GM19025 (cell line): ENCODE results near the gene EGFL7.
"Not testable (repeated sequence)": the region's sequence is repeated elsewhere in the genome, so short reads cannot be mapped to it uniquely, and the experiment has no call there.

Experiments
- ATAC-seq: cut with Tn5 transposase; IDR thresholded peaks from one replicate; pipeline ENCODE4 v1.9.1; 2021; ENCODE audit warnings: mild to moderate bottlenecking, low read depth, moderate library complexity; ENCODE audit not compliant: unreplicated experiment

Gene EGFL7

GRCh38 chr9:136624184-136624951 is 38.3 kb upstream of the EGFL7 start:
- no peak for ATAC-seq

DNA sequence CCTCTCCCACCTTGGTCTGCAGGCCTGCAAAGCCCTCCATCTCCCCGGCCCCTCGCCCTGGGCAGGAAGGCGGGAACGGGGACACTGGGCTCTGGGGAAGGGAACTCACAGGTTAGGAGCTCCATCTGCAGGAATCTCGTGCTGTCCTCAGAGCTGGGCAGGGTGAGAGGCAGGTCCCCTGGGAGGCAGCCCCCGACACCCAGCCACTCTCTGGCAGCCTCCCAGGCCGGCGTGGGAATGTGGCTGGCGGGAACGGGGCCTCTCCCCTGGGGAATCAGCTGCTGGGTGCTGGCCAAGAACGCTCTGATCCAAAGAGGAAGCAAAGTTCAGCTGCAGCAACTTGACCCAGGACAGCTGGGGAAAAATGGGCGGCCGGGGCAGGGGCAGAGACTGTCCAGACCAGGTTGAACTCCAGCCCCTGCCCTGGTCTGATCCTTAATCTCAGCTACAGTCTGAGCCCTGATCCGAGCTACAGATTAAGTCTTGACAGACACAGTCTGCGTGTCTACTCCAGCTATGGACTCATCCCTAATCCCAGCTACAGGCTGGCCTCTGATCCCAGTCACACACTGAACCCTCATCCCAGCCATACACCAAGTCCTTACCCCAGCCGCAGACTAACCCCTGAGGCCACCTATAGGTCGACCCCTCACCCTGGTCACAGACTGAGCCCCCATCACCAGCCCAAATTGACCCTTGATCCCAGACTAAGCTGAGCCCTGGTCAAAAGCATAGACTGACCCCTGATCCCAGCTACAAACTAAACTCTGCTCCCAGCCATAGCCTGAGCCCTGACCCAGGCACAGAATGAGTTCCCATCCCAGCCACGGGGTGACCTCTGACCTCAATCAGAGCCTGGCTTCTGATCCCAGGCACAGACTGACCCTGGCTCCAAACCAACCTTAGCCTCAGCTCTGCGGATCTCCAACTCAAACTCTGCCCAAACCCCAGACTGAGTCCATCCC is 37.3 kb upstream of the EGFL7 start:
- ATAC-seq: no peak

GRCh38 chr9:136626066-136626725 is 36.5 kb upstream of the EGFL7 start:
- ATAC-seq: no peak

- no peak for ATAC-seq
Observed at GRCh38 chr9:136626740-136627642, 35.7 kb upstream of the EGFL7 start.

GRCh38 chr9:136627703-136628102 is 35.0 kb upstream of the EGFL7 start:
- no peak for ATAC-seq

DNA sequence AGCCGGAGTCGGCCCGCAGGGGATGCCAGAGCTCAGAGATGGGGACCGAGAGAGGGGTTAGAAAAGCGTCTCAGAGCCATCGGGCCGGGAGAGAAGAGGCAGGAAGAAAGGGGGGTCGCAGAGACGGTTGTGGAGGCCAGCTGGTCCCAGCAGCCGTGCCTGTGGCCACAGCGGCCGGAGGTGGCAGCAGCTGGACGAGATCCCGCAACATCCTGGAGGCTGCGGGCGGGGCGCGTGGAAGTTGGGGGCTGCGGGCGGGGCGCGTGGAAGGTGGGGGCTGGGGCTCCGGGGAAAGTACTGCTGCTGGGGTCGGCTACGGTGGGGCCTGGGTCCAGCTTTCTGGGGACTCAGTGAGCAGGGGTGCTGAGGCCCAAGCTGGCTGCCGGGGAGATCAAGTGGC is 34.4 kb upstream of the EGFL7 start:
- ATAC-seq: no peak

GRCh38 chr9:136629001-136629878 is 33.5 kb upstream of the EGFL7 start:
- no peak for ATAC-seq

GRCh38 chr9:136629879-136630661 is 32.6 kb upstream of the EGFL7 start:
- ATAC-seq: no peak

DNA sequence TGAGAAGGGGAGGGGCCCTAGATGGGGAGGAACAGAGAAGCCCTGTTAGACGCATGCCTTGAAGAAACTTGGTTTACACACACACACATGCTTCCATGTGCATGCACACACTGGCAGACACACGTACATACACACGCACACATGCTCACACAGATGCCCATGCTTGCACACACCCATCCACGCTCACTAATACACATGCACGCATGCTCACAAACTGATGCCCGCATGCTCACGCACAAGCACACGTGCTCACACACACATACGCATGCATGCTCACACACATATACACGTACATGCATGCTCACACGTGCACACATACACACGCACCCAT is 32.1 kb upstream of the EGFL7 start:
- no peak for ATAC-seq

DNA sequence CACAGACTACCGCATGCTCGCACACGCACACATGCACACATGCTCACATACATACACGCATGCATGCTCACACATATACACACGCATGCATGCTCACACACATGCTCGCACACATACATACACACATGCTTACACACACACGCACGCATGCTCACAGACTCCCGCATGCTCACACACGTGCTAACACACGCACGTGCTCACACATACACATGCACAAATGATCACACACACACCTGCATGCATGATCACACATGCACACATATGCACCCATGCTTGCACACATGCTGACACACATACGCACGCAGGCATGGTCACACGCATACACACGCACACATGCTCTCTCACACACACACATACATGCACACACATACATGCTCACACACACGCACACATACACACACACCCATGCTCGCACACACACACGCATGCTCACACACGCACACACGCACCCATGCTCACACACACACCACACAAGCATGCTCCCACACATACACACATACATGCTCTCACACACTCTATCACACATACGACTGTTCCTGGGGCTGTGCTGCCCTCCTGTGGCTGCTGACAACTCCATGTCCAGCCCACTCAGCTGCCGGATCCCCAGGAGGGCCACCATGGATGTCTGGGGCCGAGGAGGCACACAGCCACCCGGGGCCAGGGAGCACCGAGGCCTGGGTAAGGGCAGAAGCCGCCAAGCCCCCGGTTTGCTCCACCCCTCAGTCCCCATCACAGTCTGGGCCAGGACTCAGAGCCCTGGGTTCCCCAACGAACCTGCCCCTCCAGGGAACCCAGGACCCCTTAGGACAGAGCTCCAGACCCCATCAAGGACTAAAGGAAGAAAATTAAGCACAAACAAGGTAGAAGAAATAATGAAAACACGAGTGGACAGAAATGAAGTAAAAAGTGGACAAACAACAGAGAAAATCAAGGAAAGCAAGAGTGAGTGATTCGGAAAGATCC is 31.4 kb upstream of the EGFL7 start:
- no peak for ATAC-seq

DNA sequence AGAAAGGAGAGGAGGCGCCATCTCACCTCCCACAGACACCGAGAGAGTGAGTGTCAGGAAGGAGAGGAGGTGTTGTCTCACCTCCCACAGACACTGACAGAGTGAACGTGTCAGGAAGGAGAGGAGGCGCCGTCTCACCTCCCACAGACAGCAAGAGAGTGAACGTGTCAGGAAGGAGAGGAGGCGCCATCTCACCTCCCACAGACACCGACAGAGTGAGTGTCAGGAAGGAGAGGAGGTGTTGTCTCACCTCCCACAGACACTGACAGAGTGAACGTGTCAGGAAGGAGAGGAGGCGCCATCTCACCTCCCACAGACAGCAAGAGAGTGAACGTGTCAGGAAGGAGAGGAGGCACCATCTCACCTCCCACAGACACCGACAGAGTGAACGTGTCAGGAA is 30.6 kb upstream of the EGFL7 start:
- ATAC-seq: not testable (repeated sequence)

DNA sequence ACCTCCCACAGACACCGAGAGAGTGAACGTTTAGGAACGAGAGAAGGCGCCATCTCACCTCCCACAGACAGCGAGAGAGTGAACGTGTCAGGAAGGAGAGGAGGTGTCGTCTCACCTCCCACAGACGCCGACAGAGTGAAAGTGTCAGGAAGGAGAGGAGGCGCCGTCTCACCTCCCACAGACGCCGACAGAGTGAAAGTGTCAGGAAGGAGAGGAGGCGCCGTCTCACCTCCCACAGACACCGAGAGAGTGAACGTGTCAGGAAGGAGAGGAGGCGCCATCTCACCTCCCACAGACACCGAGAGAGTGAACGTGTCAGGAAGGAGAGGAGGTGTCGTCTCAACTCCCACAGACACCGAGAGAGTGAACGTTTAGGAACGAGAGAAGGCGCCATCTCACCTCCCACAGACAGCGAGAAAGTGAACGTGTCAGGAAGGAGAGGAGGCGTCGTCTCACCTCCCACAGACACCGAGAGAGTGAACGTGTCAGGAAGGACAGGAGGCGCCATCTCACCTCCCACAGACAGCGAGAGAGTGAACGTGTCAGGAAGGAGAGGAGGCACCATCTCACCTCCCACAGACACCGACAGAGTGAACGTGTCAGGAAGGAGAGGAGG is 30.1 kb upstream of the EGFL7 start:
- ATAC-seq: not testable (repeated sequence)

DNA sequence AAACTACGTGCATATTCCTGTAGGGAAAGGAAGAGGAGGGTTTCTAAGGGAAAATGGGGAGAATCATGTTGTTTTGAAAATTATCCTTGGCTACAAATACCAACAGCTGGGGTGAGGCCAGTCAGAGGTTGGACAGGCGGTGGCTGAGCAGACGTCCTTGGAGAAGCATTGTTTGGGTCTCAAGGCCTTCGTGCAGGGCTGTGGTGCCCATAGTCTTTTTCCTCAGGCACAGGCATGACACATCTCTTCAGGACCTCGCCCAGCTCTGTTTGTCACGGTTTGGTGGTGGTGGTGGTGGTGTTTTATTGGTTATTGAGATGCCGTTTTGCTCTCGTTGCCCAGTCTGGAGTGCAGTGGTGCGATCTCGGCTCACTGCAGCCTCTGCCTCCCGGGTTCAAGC is 27.8 kb upstream of the EGFL7 start:
- ATAC-seq: no peak

GRCh38 chr9:136640171-136641111 is 22.3 kb upstream of the EGFL7 start:
- no peak for ATAC-seq

GRCh38 chr9:136642439-136642921 is 20.2 kb upstream of the EGFL7 start:
- ATAC-seq: no peak
